BLaER1 treated with 17β-estradiol and CSF1 and Interleukin-3, amounts not matched to agents 10 nM and 100 nM (cell line): ENCODE data around the gene ZBTB7A.

Experiments
- H3K27ac ChIP-seq, 11 experiments: shearing (Covaris generic); formaldehyde crosslinking; 2 replicates each; pipeline ENCODE4 v1.8.1; 2022
- H3K27me3 ChIP-seq, 11 experiments: shearing (Covaris generic); formaldehyde crosslinking; 2 replicates each; pipeline ENCODE4 v1.8.1; 2022
- H3K36me3 ChIP-seq, 11 experiments: shearing (Covaris generic); formaldehyde crosslinking; 2 replicates each; pipeline ENCODE4 v1.8.1; 2022
- H3K4me1 ChIP-seq, 10 experiments: shearing (Covaris generic); formaldehyde crosslinking; 2 replicates each; pipeline ENCODE4 v1.8.1; 2022
- H3K4me2 ChIP-seq, 11 experiments: shearing (Covaris generic); formaldehyde crosslinking; 2 replicates each; pipeline ENCODE4 v1.8.1; 2022
- H3K4me3 ChIP-seq, 10 experiments: shearing (Covaris generic); formaldehyde crosslinking; 2 replicates each; pipeline ENCODE4 v1.8.1; 2022
- H3K9ac ChIP-seq, 11 experiments: shearing (Covaris generic); formaldehyde crosslinking; 2 replicates each; pipeline ENCODE4 v1.8.1; 2022
- H3K9me3 ChIP-seq, 11 experiments: shearing (Covaris generic); formaldehyde crosslinking; replicated peaks in 1 of 11; 2 replicates each; pipeline ENCODE4 v1.8.1; 2022
- H4K20me1 ChIP-seq, 11 experiments: shearing (Covaris generic); formaldehyde crosslinking; 2 replicates each; pipeline ENCODE4 v1.8.1; 2022
- Cebpa-rat ChIP-seq, 11 experiments: shearing (Covaris generic); IDR thresholded peaks; 2 replicates each; pipeline ENCODE4 v1.8.1; 2022

The ZBTB7A gene

GRCh38 chr19:3995607-3996006 lies 71.1 kb downstream of the ZBTB7A start:
- H3K4me1 ChIP-seq: peaks cover 5 to 12% (median 9%) of the 10 kb centered on the region in 10 experiments; a peak in 17 of 20 replicates
- H3K36me3 ChIP-seq: no peaks in the 10 kb centered on the region
- TF ChIP-seq Cebpa-rat (IDR thresholded peaks at IDR 0.05): no peak
- H4K20me1 ChIP-seq: no peaks in the 10 kb centered on the region
- H3K9me3 ChIP-seq: no peaks in the 10 kb centered on the region
- H3K27me3 ChIP-seq: no peaks in the 10 kb centered on the region
- no peak overlapping the region for H3K4me3 ChIP-seq
- H3K27ac ChIP-seq: no peak overlapping the region
- no peak overlapping the region for H3K4me2 ChIP-seq
- H3K9ac ChIP-seq: no peak overlapping the region
